Mammary epithelial cell (primary cell): ENCODE measurements around the gene ZNF646.

Experiments
- CTCF ChIP-seq, 2 donors: IDR thresholded peaks in 1 of 2; conservative IDR thresholded peaks in 1 of 2; 2 replicates each; pipeline ENCODE4 v1.5.1; 2011 to 2012; ENCODE audit warnings: inconsistent platforms in 2 of 2, low read length in 2 of 2, mild to moderate bottlenecking in 2 of 2, control low read depth in 1 of 2, low read depth in 1 of 2; ENCODE audit not compliant: insufficient read depth in 1 of 2; ENCODE audit errors: extremely low read depth in 1 of 2
- EZH2 ChIP-seq: IDR thresholded peaks from 2 replicates; pipeline ENCODE4 v1.6.1; 2012; ENCODE audit warnings: low read length, inconsistent platforms, borderline replicate concordance

DNA sequence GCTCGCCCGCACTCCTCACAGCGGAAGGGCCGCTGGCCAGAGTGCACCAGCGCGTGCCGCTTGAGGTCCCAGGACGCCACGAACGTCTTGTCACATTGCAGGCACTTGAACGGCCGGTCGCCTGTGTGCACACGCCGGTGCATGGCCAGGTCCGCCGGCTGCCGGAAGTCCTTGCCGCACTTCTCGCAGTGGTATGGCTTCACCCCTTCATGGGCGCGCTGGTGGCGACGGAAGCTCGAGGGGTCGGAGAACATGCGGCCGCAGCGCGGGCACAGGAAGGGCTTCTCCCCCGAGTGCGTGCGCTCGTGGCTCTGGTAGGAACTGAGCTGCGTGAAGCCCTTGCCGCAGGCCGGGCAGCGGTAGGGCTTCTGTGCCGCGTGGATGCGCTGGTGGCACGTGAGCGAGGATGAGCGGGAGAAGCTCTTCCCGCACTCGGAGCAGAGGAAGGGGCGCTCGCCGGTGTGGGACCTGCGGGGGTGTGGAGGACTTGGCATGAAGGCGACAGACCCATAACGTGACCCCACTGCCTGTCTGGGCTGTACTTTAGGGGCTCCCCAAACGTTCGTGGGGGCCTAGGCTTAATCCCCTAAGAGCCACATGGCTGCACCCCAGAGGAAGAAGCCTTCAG, 12.3 kb upstream of the ZNF646 start:
- no peak for TF ChIP-seq CTCF (conservative IDR thresholded peaks at IDR 0.05 in 1 of 2, IDR thresholded peaks at IDR 0.05 in 1 of 2; ENCODE audit: extremely low read depth in 1 of 2, insufficient read depth in 1 of 2, low read depth in 1 of 2, low read length in 2 of 2)
- no peak for TF ChIP-seq EZH2
